Measurements from ENCODE around the gene SLC25A26.
"Not testable (repeated sequence)": the region's sequence is repeated elsewhere in the genome, so short reads cannot be mapped to it uniquely, and the experiment has no call there.

Gene SLC25A26

GRCh38 chr3:66220066-66220465 is 735 bp upstream of the SLC25A26 start:
- Histone ChIP-seq H2AFZ (ENCODE audit: insufficient read depth, low read length, poor library complexity) (no peak overlapping the region), H3K4me2 (ENCODE audit: low read length) (peak overlapping the region; percentile 57), H3K36me3 (ENCODE audit: control insufficient read depth in 1 of 2, insufficient read depth in 2 of 2, low read length in 2 of 2) (peaks cover 0 to 2% of the 10 kb centered on the region in 2 experiments), H2BK5ac (ENCODE audit: low read depth, low read length, poor library complexity) (no peak overlapping the region), H3K4me1 (ENCODE audit: control insufficient read depth in 1 of 2, insufficient read depth in 2 of 2, low read length in 2 of 2) (no peaks in the 10 kb centered on the region), H3K79me1 (ENCODE audit: low read length) (peaks cover 3% of the 10 kb centered on the region), H3K23ac (ENCODE audit: low read length) (no peak overlapping the region), H3K4ac (ENCODE audit: low read depth, low read length) (no peak overlapping the region), H4K12ac (ENCODE audit: low read depth, low read length) (no peak overlapping the region), H3K79me2 (ENCODE audit: control insufficient read depth, insufficient read depth, low read length, poor library complexity) (no peaks in the 10 kb centered on the region), H2BK120ac (ENCODE audit: insufficient read depth, low read length, poor library complexity) (no peak overlapping the region), H2BK12ac (ENCODE audit: low read length) (no peak overlapping the region), H3K27me3 (ENCODE audit: insufficient read depth, low read length) (no peaks in the 10 kb centered on the region), H3K18ac (ENCODE audit: low read length) (no peak overlapping the region), H4K8ac (ENCODE audit: low read depth, low read length) (no peak overlapping the region), H4K91ac (ENCODE audit: low read depth, low read length) (no peak overlapping the region), H3K9ac (ENCODE audit: low read length) (no peak overlapping the region), H2AK5ac (ENCODE audit: low read length) (no peak overlapping the region), H3K27ac (ENCODE audit: low read depth, low read length) (no peak overlapping the region), H3K9me3 (ENCODE audit: insufficient read depth, low read depth, low read length) (no peaks in the 10 kb centered on the region), H3K14ac (ENCODE audit: low read length) (no peak overlapping the region), H3K4me3 (ENCODE audit: low read depth, low read length) (no peak overlapping the region)
- WGBS (ENCODE audit: extremely low coverage, insufficient coverage, insufficient read length): no CpG with 5 or more reads among the region's 5 CpGs
- peak in 1 of 2 donors; percentile 6 for DNase-seq

- H3K14ac ChIP-seq (ENCODE audit: low read length): no peak overlapping the region
- WGBS (ENCODE audit: extremely low coverage, insufficient coverage, insufficient read length): no CpG with 5 or more reads among the region's 1 CpG
- H3K4me2 ChIP-seq (ENCODE audit: low read length): no peak overlapping the region
- no peak overlapping the region for H3K4me3 ChIP-seq (ENCODE audit: low read depth, low read length)
- no peak overlapping the region for H3K23ac ChIP-seq (ENCODE audit: low read length)
- H3K9ac ChIP-seq (ENCODE audit: low read length): no peak overlapping the region
- no peak overlapping the region for H4K8ac ChIP-seq (ENCODE audit: low read depth, low read length)
- H2BK5ac ChIP-seq (ENCODE audit: low read depth, low read length, poor library complexity): no peak overlapping the region
- no peak overlapping the region for H3K4ac ChIP-seq (ENCODE audit: low read depth, low read length)
- DNase-seq: no peak
- no peak overlapping the region for H3K27ac ChIP-seq (ENCODE audit: low read depth, low read length)
- peaks cover 3% of the 10 kb centered on the region for H3K79me1 ChIP-seq (ENCODE audit: low read length)
- H2BK120ac ChIP-seq (ENCODE audit: insufficient read depth, low read length, poor library complexity): no peak overlapping the region
- no peak overlapping the region for H2BK12ac ChIP-seq (ENCODE audit: low read length)
- H2AFZ ChIP-seq (ENCODE audit: insufficient read depth, low read length, poor library complexity): no peak overlapping the region
- no peak overlapping the region for H2AK5ac ChIP-seq (ENCODE audit: low read length)
- H4K12ac ChIP-seq (ENCODE audit: low read depth, low read length): no peak overlapping the region
- no peak overlapping the region for H4K91ac ChIP-seq (ENCODE audit: low read depth, low read length)
- peaks cover 0 to 2% of the 10 kb centered on the region in 2 experiments for H3K36me3 ChIP-seq (ENCODE audit: control insufficient read depth in 1 of 2, insufficient read depth in 2 of 2, low read length in 2 of 2)
- H3K18ac ChIP-seq (ENCODE audit: low read length): no peak overlapping the region
- no peaks in the 10 kb centered on the region for H3K79me2 ChIP-seq (ENCODE audit: control insufficient read depth, insufficient read depth, low read length, poor library complexity)
- no peaks in the 10 kb centered on the region for H3K4me1 ChIP-seq (ENCODE audit: control insufficient read depth in 1 of 2, insufficient read depth in 2 of 2, low read length in 2 of 2)
- no peaks in the 10 kb centered on the region for H3K9me3 ChIP-seq (ENCODE audit: insufficient read depth, low read depth, low read length)
- H3K27me3 ChIP-seq (ENCODE audit: insufficient read depth, low read length): no peaks in the 10 kb centered on the region
Observed at GRCh38 chr3:66224220-66224619, 3.4 kb downstream of the SLC25A26 start.

- not testable (repeated sequence) for H2BK120ac ChIP-seq (ENCODE audit: insufficient read depth, low read length, poor library complexity); DNase-seq; H3K27ac ChIP-seq (ENCODE audit: low read depth, low read length); H3K27me3 ChIP-seq (ENCODE audit: insufficient read depth, low read length); H2BK12ac ChIP-seq (ENCODE audit: low read length); H3K9ac ChIP-seq (ENCODE audit: low read length); H4K8ac ChIP-seq (ENCODE audit: low read depth, low read length); H2BK5ac ChIP-seq (ENCODE audit: low read depth, low read length, poor library complexity); H4K91ac ChIP-seq (ENCODE audit: low read depth, low read length); H3K79me1 ChIP-seq (ENCODE audit: low read length); H3K4me2 ChIP-seq (ENCODE audit: low read length); H3K4me3 ChIP-seq (ENCODE audit: low read depth, low read length); H3K4ac ChIP-seq (ENCODE audit: low read depth, low read length); H3K79me2 ChIP-seq (ENCODE audit: control insufficient read depth, insufficient read depth, low read length, poor library complexity); H4K12ac ChIP-seq (ENCODE audit: low read depth, low read length); H3K23ac ChIP-seq (ENCODE audit: low read length); H3K14ac ChIP-seq (ENCODE audit: low read length); H3K4me1 ChIP-seq (ENCODE audit: control insufficient read depth in 1 of 2, insufficient read depth in 2 of 2, low read length in 2 of 2); H3K18ac ChIP-seq (ENCODE audit: low read length); H3K9me3 ChIP-seq (ENCODE audit: insufficient read depth, low read depth, low read length); H3K36me3 ChIP-seq (ENCODE audit: control insufficient read depth in 1 of 2, insufficient read depth in 2 of 2, low read length in 2 of 2); H2AFZ ChIP-seq (ENCODE audit: insufficient read depth, low read length, poor library complexity); H2AK5ac ChIP-seq (ENCODE audit: low read length)
- WGBS (ENCODE audit: extremely low coverage, insufficient coverage, insufficient read length): no CpG with 5 or more reads among the region's 3 CpGs
Observed at GRCh38 chr3:66226093-66226492, 5.3 kb downstream of the SLC25A26 start.

- H2AK5ac ChIP-seq (ENCODE audit: low read length): no peak overlapping the region
- H2BK12ac ChIP-seq (ENCODE audit: low read length): no peak overlapping the region
- no peaks in the 10 kb centered on the region for H3K79me2 ChIP-seq (ENCODE audit: control insufficient read depth, insufficient read depth, low read length, poor library complexity)
- H3K4ac ChIP-seq (ENCODE audit: low read depth, low read length): no peak overlapping the region
- no peak overlapping the region for H3K4me3 ChIP-seq (ENCODE audit: low read depth, low read length)
- no peak overlapping the region for H3K4me2 ChIP-seq (ENCODE audit: low read length)
- no peak for DNase-seq
- H2BK5ac ChIP-seq (ENCODE audit: low read depth, low read length, poor library complexity): no peak overlapping the region
- no peak overlapping the region for H4K91ac ChIP-seq (ENCODE audit: low read depth, low read length)
- no peaks in the 10 kb centered on the region for H3K9me3 ChIP-seq (ENCODE audit: insufficient read depth, low read depth, low read length)
- H3K27me3 ChIP-seq (ENCODE audit: insufficient read depth, low read length): no peaks in the 10 kb centered on the region
- H3K18ac ChIP-seq (ENCODE audit: low read length): no peak overlapping the region
- H2BK120ac ChIP-seq (ENCODE audit: insufficient read depth, low read length, poor library complexity): no peak overlapping the region
- no peaks in the 10 kb centered on the region for H3K4me1 ChIP-seq (ENCODE audit: control insufficient read depth in 1 of 2, insufficient read depth in 2 of 2, low read length in 2 of 2)
- no peak overlapping the region for H3K23ac ChIP-seq (ENCODE audit: low read length)
- H3K9ac ChIP-seq (ENCODE audit: low read length): no peak overlapping the region
- no peak overlapping the region for H4K12ac ChIP-seq (ENCODE audit: low read depth, low read length)
- H3K36me3 ChIP-seq (ENCODE audit: control insufficient read depth in 1 of 2, insufficient read depth in 2 of 2, low read length in 2 of 2): peaks cover 0 to 2% of the 10 kb centered on the region in 2 experiments
- H3K27ac ChIP-seq (ENCODE audit: low read depth, low read length): no peak overlapping the region
- H2AFZ ChIP-seq (ENCODE audit: insufficient read depth, low read length, poor library complexity): no peak overlapping the region
- no peak overlapping the region for H4K8ac ChIP-seq (ENCODE audit: low read depth, low read length)
- H3K79me1 ChIP-seq (ENCODE audit: low read length): no peaks in the 10 kb centered on the region
- H3K14ac ChIP-seq (ENCODE audit: low read length): no peak overlapping the region
- WGBS (ENCODE audit: extremely low coverage, insufficient coverage, insufficient read length): no CpG with 5 or more reads among the region's 3 CpGs
Observed at GRCh38 chr3:66227051-66227450, 6.2 kb downstream of the SLC25A26 start.

Measured in trophoblast cell (in vitro differentiated cells and primary cell).